B cell (primary cell): ENCODE results near the gene TNN. TPM values are rescaled to one million over a fixed set of nuclear protein-coding genes. Genes with fewer than 3 reads are reported as not detected.

Source experiments
- ATAC-seq: fragments of 200-7000 bp; cut with Tn5 transposase; one replicate; pipeline ENCODE4 v1.10.0; 2021; ENCODE audit warnings: low read depth, mild to moderate bottlenecking, moderate number of reproducible peaks, moderate library complexity
- CTCF ChIA-PET: fragments of 350-600 bp; sonication (Branson Sonifier 250); formaldehyde crosslinking; loops from one replicate; lab custom pipeline; 2021; ENCODE audit warnings: antibody characterized with exemption, inconsistent platforms; lab: Charles Lee
- POLR2A ChIA-PET: fragments of 350-600 bp; sonication (Branson Sonifier 250); formaldehyde crosslinking; loops from one replicate; lab custom pipeline; 2021; ENCODE audit warnings: antibody characterized with exemption; lab: Charles Lee
- DNase-seq: peaks from one replicate; pipeline ENCODE4 v3.0.0; 2013
- H2AFZ ChIP-seq: 2 replicates; pipeline ENCODE4 v1.6.1; 2012; ENCODE audit warnings: mild to moderate bottlenecking, low read depth, low read length; ENCODE audit not compliant: insufficient read depth, poor library complexity, severe bottlenecking
- H3K27ac ChIP-seq, 2 donors: 1 replicate in 1 of 2; 2 replicates in 1 of 2; pipeline ENCODE4 v1.5.1; 2012 to 2013; ENCODE audit warnings: low read length in 2 of 2, mild to moderate bottlenecking in 2 of 2, moderate library complexity in 1 of 2
- H3K27me3 ChIP-seq, 4 experiments: fragments of 200-600 bp in 1 of 4; sonication (generic) in 1 of 4; replicated peaks in 1 of 4; 1 replicate in 2 of 4; 2 replicates in 2 of 4; pipeline versions ENCODE4 v1.6.1 to v1.7.0; 2013 to 2016; ENCODE audit warnings: low read length in 3 of 4, mild to moderate bottlenecking in 2 of 4, mixed read lengths in 1 of 4, moderate library complexity in 1 of 4; ENCODE audit not compliant: insufficient read depth in 4 of 4, control insufficient read depth in 3 of 4; ENCODE audit errors: control extremely low read depth in 1 of 4
- H3K36me3 ChIP-seq, 2 experiments: replicated peaks in 1 of 2; 1 replicate in 1 of 2; 2 replicates in 1 of 2; pipeline versions ENCODE4 v1.6.1 to v1.7.1; 2013; ENCODE audit warnings: low read length in 1 of 2; ENCODE audit not compliant: insufficient read depth in 2 of 2, control insufficient read depth in 1 of 2; ENCODE audit errors: control extremely low read depth in 1 of 2, extremely low read depth in 1 of 2
- H3K4me1 ChIP-seq, 2 donors: fragments of 200-600 bp in 1 of 2; sonication (generic) in 1 of 2; 1 replicate in 1 of 2; 2 replicates in 1 of 2; pipeline versions ENCODE4 v1.5.1 to v1.6.1; 2013 to 2017; ENCODE audit warnings: low read length in 2 of 2; ENCODE audit not compliant: control insufficient read depth in 2 of 2, insufficient read depth in 2 of 2
- H3K4me2 ChIP-seq: replicated peaks from 2 replicates; pipeline ENCODE3; 2012; ENCODE audit warnings: mild to moderate bottlenecking, low read depth, low read length; ENCODE audit not compliant: poor library complexity, severe bottlenecking
- H3K4me3 ChIP-seq, 5 experiments: fragments of 200-600 bp in 1 of 5; sonication (generic) in 1 of 5; 1 replicate in 3 of 5; 2 replicates in 2 of 5; pipeline versions ENCODE4 v1.5.1 to v1.7.0; 2011 to 2016; ENCODE audit warnings: low read length in 4 of 5, mild to moderate bottlenecking in 4 of 5, low read depth in 2 of 5, control low read depth in 1 of 5, moderate library complexity in 1 of 5; ENCODE audit not compliant: insufficient read depth in 1 of 5; ENCODE audit errors: control extremely low read depth in 1 of 5, extremely low read depth in 1 of 5
- H3K79me2 ChIP-seq: fragments of 200-600 bp; sonication (generic); one replicate; pipeline ENCODE4 v1.6.0; 2016; ENCODE audit warnings: low read length; ENCODE audit not compliant: control insufficient read depth, insufficient read depth
- H3K9ac ChIP-seq: fragments of 200-600 bp; sonication (generic); 2 replicates; pipeline ENCODE4 v1.6.1; 2017; ENCODE audit warnings: mild to moderate bottlenecking, low read length, moderate library complexity
- H3K9me3 ChIP-seq, 3 donors: one replicate each; pipeline versions ENCODE4 v1.6.1 to v1.7.1; 2013; ENCODE audit warnings: low read length in 2 of 3; ENCODE audit not compliant: control insufficient read depth in 2 of 3, insufficient read depth in 1 of 3; ENCODE audit errors: control extremely low read depth in 1 of 3
- H4K20me1 ChIP-seq: 2 replicates; pipeline ENCODE4 v1.6.0; 2012; ENCODE audit warnings: mild to moderate bottlenecking, low read length; ENCODE audit not compliant: insufficient read depth, control insufficient read depth, poor library complexity, severe bottlenecking
- H3K27ac Mint-ChIP-seq: one replicate; pipeline ENCODE4 v1.8.0; 2021; ENCODE audit warnings: mixed read lengths
- H3K27me3 Mint-ChIP-seq: one replicate; pipeline ENCODE4 v1.8.0; 2021; ENCODE audit warnings: mixed read lengths
- H3K4me1 Mint-ChIP-seq: one replicate; pipeline ENCODE4 v1.8.0; 2021; ENCODE audit warnings: mixed read lengths
- H3K4me3 Mint-ChIP-seq: one replicate; pipeline ENCODE4 v1.8.0; 2021; ENCODE audit warnings: mixed read lengths
- H3K9me3 Mint-ChIP-seq: one replicate; pipeline ENCODE4 v1.8.0; 2022; ENCODE audit warnings: mixed read lengths; ENCODE audit not compliant: insufficient read depth
- CTCF ChIP-seq: fragments of 200-600 bp; IDR thresholded peaks from one replicate; pipeline ENCODE4 v1.8.0; 2022; ENCODE audit warnings: antibody characterized with exemption, mild to moderate bottlenecking
- EZH2 ChIP-seq: IDR thresholded peaks from 2 replicates; pipeline ENCODE4 v1.6.1; 2012; ENCODE audit warnings: borderline replicate concordance, low read depth, mild to moderate bottlenecking, moderate library complexity, low read length; ENCODE audit not compliant: insufficient read depth, poor library complexity, severe bottlenecking
- WGBS: methylation state at CpG from one replicate; pipeline ENCODE4 v1.1.5; 2013; ENCODE audit warnings: missing lambda C conversion rate; ENCODE audit not compliant: insufficient coverage; 5-methylcytosine and 5-hydroxymethylcytosine counted together
- intact Hi-C: fragments of 100-400 bp; cut with micrococcal nuclease; formaldehyde crosslinking; loops from one replicate; pipeline ENCODE4 v1.10.0; 2022
- polyA plus RNA-seq: library from polyadenylated mRNA; depleted of rRNA; stranded (reverse); fragments of >200 nt; gene quantifications from 2 replicates; pipeline ENCODE4 v1.2.3, GENCODE V29; 2012
- total RNA-seq, 2 donors: library from RNA; stranded (reverse); fragments of 120-200 nt in 1 of 2; gene quantifications; 1 replicate in 1 of 2; 2 replicates in 1 of 2; pipeline versions ENCODE4 v1.2.3 to v1.2.4, GENCODE V29; 2013 to 2022

TNN gene
- total and polyA plus RNA-seq, 2 donors (not counting 1 experiment from before 2014, with no cell fraction given), result not detected

- peaks cover 95 to 98% of the 10 kb centered on the region in 2 donors for H3K4me1 ChIP-seq
- H3K27ac Mint-ChIP-seq, result peak overlapping the region; percentile 75
- no peak overlapping the region for H3K9ac ChIP-seq
- H3K4me1 Mint-ChIP-seq, result peaks cover 95% of the 10 kb centered on the region
- ATAC-seq (no peak), DNase-seq (no peak)
- intact Hi-C loops, result no loop called here
- H3K27me3 Mint-ChIP-seq, result no peaks in the 10 kb centered on the region
- ChIA-PET CTCF (interaction anchor here (1.7 to 2.5 kb wide), 4 partner anchors 27 to 136 kb away, joined by 6 to 11 read pairs (median 7); no protein-coding TSS in a partner anchor), POLR2A (no interaction called here)
- peak overlapping the region in 1 of 2 donors; percentile 48 for H3K27ac ChIP-seq
- WGBS, result 100% methylated on average over 2 of the region's 4 CpGs
- peak overlapping the region; percentile 85 for H3K4me2 ChIP-seq
- H3K9me3 Mint-ChIP-seq, result no peaks in the 10 kb centered on the region
- no peak overlapping the region for H3K4me3 ChIP-seq
- H3K9me3 ChIP-seq, result no peaks in the 10 kb centered on the region
- H3K79me2 ChIP-seq, result peaks cover 100% of the 10 kb centered on the region
- H3K27me3 ChIP-seq, result no peaks in the 10 kb centered on the region
- peaks cover 100% of the 10 kb centered on the region for H4K20me1 ChIP-seq
- peak overlapping the region; percentile 50 for H3K4me3 Mint-ChIP-seq
- no peak overlapping the region for H2AFZ ChIP-seq
- TF ChIP-seq EZH2 (no peak), CTCF (no peak)
- H3K36me3 ChIP-seq, result peaks cover 3 to 94% of the 10 kb centered on the region in 2 experiments
Observed at GRCh38 chr1:175182201-175182746, 114.6 kb downstream of the TNN start.

GRCh38 chr1:175183586-175183985 lies 116.0 kb downstream of the TNN start:
- no peaks in the 10 kb centered on the region for H3K9me3 ChIP-seq
- TF ChIP-seq CTCF (no peak), EZH2 (no peak)
- WGBS, result 95% methylated on average over 5 of the region's 5 CpGs
- H3K27me3 ChIP-seq, result no peaks in the 10 kb centered on the region
- intact Hi-C loops, result no loop called here
- H3K4me1 ChIP-seq, result peaks cover 95 to 100% of the 10 kb centered on the region in 2 donors
- H3K4me3 ChIP-seq, result no peak overlapping the region
- H3K4me2 ChIP-seq, result peak overlapping the region; percentile 85
- POLR2A ChIA-PET, result no interaction called here
- peak overlapping the region in 1 of 2 donors; percentile 48 for H3K27ac ChIP-seq
- peaks cover 3 to 92% of the 10 kb centered on the region in 2 experiments for H3K36me3 ChIP-seq
- Mint-ChIP-seq H3K27me3 (no peaks in the 10 kb centered on the region), H3K9me3 (no peaks in the 10 kb centered on the region), H3K4me1 (peaks cover 95% of the 10 kb centered on the region), H3K4me3 (peak overlapping the region; percentile 46), H3K27ac (peak overlapping the region; percentile 75)
- no peak overlapping the region for H2AFZ ChIP-seq
- ATAC-seq (no peak), DNase-seq (no peak)
- H3K79me2 ChIP-seq, result peaks cover 100% of the 10 kb centered on the region
- H3K9ac ChIP-seq, result peak overlapping the region; percentile 25
- CTCF ChIA-PET, result interaction anchor here (1.0 to 2.5 kb wide), 6 partner anchors 10 to 135 kb away, joined by 3 to 11 read pairs (median 5); no protein-coding TSS in a partner anchor
- peaks cover 94% of the 10 kb centered on the region for H4K20me1 ChIP-seq
